NK-92 treated with Interleukin-12 subunit alpha and Interleukin-12 subunit beta, amount 100 ng/mL, for 24 hours (cell line): ENCODE data around the gene PHC2.
"Not testable (repeated sequence)": the region's sequence is repeated elsewhere in the genome, so short reads cannot be mapped to it uniquely, and the experiment has no call there.

ENCODE experiments used
- DNase-seq: peaks from one replicate; lab custom pipeline; 2025; lab: John Stamatoyannopoulos, UW

PHC2 gene

DNA sequence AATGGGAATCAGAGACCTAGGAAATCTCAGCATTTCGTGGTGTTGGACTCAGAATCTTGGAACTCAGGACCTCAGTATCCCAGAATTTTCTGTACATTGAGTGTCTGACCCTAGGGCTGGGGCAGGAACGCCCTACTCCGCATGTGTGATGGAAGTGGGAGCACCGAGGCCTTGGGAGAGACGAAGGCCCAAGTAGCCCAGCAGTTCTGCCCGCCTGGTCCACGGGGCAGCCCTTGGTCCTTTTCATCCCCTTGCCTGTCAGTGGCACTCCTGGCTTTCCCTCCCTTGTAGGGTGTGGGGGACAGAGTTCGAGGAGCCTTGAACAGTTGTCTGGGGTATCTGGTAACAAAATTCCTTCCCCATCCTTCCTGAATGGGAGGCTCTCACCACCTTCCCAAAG lies 120.2 kb downstream of the PHC2 start:
- no peak for DNase-seq

DNA sequence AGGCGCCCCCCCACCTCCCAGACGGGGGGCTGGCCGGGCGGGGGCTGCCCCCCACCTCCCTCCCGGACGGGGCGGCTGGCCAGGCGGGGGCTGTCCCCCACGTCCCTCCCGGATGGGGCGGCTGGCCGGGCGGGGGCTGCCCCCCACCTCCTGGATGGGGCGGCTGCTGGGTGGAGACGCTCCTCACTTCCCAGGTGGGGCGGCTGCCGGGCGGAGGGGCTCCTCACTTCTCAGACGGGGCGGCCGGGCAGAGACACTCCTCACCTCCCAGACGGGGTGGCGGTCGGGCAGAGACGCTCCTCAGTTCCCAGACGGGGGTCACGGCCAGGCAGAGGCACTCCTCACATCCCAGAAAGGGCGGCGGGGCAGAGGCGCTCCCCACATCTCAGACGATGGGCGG lies 121.5 kb downstream of the PHC2 start:
- not testable (repeated sequence) for DNase-seq

DNA sequence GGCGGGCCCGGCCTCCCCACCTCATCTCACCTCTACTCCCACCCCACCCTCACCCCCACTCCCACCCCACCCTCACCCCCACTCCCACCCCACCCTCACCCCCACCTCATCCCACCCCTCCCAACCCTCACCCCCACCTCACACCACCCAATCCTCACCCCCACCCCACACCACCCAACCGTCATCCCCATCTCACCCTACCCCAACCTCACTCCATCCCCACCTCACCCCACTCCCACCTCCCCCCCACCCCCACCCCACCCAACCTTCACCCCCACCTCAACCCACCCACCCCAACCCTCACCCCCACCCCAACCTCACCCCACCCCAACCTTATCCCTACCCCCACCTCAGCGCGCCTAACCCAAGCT lies 123.4 kb downstream of the PHC2 start:
- no peak for DNase-seq

DNA sequence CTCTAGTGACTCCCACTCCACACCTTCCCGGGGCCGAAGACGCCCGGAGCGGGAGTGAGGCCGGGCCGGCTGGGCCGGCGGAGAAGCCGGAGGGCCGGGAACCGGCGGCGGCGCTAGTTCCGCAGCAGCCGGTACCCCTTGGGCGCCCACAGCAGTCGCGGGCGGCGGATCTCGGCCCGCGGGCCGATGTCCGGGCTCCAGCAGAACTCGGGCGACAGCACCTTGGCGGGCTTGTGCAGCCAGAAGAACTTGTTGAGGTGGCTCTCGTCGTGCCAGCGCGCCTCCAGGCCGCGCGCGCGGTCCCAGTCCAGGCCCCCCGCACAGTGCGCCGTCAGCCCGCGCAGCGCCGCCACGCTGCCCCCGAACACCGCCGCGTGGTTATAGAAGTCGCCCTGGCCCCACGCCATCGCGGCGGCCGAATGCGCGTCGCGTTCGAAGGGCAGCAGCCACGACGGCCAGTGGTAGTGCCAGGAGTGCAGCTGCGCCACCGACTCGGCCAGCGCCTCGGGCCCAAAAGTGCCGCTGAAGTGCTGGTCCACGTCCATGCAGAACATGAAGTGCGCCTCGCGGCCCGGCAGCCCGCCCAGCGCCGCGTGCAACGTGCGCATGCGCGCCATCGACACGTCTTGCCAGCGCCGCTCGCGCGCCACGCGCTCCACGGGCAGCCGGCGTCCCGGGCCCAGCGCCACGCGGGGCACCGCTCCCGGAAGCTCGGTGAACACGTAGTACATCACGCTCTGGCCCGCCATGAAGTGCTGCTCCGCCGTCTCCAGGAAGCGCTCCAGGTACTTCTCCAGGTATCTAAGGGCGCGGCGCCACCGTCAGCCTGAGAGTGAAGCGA lies 124.0 kb downstream of the PHC2 start:
- no peak for DNase-seq

DNA sequence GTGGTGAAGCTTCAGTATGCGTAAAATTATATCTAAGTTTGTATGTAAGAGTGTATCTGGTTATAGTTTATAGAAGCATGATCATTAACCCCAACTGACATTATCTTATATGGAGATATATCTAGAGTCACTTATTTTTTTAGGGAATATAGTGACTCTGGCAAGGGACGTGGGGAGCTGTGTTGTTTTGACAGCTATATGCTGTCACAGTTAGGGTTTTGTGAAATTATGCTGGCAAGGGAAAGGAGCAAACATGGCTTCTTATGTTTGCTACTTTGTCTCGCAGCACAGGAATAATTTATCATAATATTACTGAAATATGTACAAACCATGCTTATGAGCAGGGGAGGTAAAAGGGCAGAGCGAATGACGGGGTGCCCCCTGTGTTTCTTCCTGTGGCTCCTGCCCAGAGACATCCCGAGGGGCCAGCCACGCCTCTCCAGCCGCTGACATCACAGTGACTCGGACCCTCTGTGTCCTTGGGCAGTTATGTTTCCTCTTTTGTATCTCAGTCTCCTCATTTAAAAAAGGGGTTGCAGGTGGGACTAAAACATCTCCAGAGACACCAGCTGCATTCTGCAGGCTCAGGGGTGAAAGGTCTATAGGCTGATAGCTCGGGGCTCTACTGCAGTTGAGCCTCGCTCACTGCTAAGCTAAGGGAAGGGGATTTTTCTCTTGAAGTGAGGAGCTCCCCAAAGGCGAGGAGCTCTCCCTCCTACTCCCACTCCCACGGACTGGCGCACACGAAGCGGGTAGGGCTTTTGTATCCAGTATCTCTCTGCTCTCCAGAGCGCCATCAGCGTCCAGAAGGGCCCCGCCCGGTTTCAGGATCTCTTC lies 124.9 kb downstream of the PHC2 start:
- no peak for DNase-seq

DNA sequence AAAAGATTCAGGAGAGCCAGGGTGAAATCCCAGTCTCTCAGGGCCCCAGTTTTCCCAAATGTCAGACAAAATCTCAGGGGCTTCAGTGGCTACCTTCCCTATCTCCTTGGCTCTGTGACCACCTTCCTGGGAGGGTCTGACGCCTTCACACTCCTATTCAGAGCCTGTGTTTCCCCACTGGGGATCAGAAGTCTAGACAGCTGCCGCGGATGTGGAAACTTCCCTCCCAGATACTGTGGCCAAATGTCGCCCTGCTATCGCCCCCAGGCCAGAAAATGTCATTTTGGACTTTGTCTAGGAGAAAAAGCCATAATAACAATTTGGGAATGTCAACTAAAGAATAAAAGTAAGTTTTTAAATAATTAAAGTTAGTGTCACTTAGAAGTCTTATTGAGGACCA lies 125.9 kb downstream of the PHC2 start:
- DNase-seq: no peak

DNA sequence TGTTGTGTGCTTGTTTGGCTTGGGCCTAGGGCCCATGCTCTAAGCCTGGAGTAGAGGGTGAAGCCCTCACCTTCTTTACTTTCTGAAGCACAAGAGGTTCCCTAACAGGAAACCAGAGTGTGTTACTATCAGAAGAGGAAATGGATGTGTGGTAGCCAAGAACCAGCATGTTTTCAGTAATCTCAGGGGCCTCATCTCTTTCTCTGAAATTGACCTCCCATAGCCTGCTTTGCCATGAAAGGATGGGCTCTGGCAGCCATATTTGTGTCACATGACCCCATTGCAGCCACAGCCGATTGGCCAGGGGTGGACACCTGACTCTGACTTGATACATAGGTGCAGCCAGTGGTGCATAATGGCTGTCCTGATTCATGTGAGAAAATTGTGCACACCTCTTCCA lies 128.6 kb downstream of the PHC2 start:
- DNase-seq: no peak

DNA sequence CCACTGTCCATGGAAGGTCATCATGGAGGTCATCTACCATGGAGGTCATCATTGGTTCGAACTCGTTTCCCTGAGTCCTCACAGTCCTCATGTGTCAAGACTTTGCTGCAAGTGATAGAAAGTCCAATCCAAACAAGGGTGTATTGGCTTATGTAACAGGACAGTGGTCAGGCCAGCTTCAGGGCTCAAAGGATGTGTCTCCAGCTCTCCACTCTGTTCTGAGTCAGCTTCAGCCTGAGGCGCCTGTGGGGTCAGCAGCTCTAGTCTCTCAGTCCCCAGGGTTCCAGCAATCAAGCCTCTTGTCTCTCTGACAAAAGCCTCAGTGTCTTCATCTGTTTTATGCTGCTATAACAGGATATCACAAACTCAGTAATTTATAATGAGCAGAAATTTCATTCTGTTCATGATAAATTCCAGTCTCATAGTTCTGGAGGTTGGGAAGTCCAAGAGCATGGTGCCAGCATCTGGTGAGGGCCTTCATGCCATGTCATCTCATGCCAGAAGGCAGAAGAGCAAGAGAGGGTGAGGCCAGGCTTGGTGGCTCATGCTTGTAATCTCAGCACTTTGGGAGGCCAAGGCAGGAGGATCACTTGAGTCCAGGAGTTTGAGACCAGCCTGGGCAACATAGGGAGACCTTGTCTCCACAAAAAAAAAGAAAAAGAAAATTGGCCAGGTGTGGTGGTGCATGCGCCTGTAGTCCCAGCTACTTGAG lies 129.5 kb downstream of the PHC2 start:
- no peak for DNase-seq

DNA sequence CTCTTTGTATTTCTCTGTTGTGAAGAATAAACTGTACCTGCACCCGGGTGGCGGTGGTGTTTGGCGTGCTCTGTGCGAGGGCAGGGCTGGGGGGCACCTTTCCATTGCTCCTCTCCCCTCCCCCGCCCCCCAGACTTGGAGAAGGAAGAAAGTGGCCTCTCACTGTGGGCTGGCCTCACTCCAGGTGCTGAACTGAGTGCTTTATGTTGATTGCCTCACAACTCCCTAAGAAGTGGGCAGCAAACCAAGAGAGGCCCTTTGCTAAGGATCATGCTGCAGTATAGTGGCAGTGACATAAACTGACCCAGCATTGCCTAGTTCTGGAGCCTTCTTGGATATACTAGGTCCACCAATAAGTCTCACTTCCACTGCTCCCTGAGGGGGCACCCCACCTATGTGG lies 130.2 kb downstream of the PHC2 start:
- DNase-seq: no peak

DNA sequence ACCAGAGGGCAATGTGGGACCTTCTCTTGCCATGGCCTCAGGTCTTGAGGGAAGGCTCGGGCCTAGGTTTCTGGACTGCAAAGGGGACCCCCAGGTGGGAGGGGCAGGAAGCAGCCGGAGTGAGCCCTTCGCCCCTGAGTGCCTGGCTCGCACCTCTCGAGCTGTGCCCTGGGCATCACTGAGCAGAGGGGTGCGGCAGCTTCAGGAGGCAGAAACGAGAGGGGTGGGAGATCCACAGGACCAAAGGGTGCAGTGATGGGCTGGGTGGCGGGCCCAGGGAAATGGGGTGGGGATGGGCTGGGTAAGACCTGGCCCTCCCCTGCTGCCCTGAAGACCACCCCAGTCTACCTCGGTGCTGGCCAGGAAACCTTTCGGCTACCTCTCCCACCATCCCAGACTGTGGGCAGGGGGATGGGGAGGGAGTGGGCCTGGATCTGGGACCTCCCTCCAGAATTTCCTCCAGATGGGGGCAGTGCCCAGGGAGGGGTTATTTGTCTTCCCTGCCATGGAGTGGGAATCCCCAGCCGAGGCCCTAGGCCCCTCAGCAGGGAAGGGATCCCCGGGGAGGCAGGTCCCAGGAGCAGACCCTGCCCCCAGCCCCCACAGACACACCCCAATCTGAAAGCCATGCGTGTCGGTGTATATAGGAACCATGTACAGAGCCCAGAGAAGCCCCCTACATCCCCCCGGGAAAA lies 131.3 kb downstream of the PHC2 start:
- no peak for DNase-seq

DNA sequence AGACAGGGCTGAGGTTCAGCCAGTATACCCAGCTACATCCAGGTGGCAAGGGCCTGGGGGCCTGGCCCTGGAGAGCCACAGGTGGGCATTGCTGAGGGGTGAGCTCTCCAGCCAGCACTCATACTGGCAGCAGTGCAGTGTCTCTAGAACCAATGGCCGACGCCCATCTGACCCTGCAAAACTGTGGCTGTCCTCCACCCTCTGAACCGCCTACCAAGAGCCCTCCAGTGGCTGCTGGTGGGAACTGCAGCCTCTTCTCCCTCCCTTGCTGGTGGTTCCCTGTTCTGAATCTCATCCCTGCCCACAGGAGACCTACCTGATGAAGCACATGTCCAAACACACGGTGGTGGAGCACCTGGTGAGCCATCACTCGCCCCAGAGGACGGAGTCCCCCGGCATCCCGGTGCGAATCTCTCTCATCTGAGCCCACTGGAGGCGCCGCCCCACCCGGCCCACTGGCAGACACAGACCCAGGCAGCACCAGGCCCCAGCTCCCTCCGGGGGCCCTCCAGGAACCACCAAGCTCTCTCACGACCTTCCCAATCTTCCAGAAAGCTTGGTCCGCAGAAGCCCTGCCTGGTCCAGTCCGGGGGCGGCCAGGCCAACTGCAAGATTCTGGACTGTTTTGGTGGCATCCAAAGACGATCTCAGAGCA lies 132.1 kb downstream of the PHC2 start:
- DNase-seq: peak; percentile 36

DNA sequence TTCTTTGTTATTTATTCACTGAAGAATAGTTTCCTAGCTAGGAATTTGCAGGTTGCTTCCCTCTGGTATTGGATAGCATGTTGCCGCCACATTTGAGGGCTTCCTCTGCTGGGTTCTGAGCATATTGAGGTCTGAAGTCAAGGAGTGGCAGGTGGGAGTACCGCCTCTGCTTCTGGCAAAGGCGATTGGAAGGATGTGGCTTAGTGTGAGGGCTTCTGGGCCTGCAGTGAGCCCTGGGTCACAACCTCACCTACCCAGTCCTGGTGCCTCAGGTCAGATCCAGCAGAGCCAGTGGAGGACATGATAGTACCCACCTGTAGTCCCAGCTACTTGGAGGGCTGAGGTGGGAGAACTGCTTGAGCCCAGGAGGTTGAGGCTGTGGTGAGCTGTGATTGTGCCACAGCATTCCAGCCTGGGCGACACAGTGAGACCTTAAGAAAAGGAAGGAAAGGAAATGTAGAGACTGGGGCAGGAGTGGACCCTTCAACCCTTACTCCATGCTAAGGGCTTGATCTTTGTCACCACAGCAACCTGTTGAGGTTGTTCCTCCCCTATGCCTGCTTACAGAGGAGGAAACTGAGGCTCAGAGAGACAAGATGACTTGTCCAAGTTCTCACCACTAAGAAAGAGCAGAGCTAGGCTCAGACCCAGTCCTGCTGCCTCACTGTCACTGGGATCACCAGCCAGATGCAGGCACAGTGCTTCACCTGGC lies 132.8 kb downstream of the PHC2 start:
- DNase-seq: no peak

DNA sequence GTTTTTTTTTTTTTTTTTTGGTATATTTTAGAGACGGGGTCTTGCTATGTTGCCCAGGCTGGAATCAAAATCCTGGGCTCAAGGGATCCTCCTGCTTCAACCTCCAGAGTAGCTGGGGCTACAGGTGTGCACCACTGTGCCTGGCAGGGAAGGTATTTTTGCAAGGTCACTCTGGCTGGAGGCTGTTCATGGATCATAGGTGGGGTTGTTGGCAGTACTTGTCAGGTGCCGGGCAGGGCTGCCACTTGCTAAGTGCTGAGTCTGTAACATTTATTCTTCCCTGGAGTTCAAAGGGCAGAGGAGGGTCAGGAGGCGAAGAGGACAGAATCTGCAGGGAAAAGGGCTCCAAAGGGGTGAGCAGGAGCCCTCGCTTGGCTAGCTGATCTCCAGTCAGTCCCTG lies 134.1 kb downstream of the PHC2 start:
- DNase-seq: no peak

DNA sequence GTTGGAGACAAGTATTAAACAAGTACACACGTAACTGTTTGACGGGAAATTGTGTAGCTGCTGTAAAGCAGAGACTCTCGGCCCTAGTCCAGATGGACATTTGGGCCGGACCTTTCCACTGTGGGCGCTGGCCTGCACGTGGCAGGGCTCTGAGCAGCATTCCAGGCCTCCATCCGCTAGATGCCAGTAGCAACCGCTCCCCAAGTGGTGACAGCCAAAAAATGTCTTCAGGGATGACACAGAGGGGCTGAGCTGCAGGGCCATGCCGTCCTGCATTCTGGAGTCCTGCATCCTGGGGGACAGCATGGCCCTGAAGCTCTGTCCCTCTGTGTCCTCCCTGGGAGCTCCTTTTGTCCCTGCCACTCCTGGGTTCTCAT lies 134.8 kb downstream of the PHC2 start:
- no peak for DNase-seq

DNA sequence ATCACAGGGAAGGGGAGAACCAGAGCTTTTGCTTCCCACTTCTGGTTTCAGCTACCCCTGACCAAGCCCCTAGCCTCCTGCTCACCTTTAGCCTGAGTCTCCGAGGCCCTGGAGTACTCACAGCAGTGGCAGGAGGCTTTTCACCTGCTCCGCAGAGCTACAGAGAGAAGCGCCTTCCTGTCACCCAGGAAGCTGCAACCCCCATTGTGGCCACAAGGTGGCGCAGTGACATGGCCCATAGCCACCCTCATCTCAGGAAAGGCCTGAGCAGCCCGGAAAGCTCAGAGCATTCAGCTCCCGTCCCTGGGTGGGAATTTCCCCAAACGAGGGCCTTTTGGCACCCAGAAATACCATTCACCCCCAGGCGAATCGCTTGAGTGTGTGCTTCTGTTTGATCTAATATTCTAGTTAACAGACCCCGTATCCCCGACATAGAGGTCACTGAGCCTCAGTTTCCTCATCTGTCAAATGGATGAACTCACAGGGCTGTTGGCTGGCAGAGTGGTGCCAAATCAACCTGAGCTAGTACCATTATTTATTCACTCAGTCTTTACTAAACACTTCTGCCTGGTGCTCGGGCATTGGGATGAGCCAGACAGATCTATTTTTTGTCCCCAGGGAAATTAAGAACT lies 135.3 kb downstream of the PHC2 start:
- peak; percentile 62 for DNase-seq

DNA sequence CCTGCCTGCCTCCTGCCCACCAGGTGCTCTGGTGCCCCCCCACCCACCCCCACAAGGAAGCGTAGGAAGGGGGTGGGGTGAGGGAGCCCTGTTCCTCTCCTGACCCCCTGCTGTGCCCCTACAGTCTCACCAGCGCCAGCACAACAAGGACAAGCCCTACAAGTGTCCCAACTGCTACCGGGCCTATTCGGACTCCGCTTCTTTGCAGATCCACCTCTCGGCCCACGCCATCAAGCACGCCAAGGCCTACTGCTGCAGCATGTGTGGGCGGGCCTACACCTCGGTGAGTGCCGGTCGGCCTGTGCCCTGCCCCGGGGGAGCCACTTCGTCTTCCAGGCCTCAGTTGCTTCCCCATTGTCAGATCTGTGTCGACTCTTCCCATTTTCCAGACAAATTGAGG lies 135.9 kb downstream of the PHC2 start:
- no peak for DNase-seq

DNA sequence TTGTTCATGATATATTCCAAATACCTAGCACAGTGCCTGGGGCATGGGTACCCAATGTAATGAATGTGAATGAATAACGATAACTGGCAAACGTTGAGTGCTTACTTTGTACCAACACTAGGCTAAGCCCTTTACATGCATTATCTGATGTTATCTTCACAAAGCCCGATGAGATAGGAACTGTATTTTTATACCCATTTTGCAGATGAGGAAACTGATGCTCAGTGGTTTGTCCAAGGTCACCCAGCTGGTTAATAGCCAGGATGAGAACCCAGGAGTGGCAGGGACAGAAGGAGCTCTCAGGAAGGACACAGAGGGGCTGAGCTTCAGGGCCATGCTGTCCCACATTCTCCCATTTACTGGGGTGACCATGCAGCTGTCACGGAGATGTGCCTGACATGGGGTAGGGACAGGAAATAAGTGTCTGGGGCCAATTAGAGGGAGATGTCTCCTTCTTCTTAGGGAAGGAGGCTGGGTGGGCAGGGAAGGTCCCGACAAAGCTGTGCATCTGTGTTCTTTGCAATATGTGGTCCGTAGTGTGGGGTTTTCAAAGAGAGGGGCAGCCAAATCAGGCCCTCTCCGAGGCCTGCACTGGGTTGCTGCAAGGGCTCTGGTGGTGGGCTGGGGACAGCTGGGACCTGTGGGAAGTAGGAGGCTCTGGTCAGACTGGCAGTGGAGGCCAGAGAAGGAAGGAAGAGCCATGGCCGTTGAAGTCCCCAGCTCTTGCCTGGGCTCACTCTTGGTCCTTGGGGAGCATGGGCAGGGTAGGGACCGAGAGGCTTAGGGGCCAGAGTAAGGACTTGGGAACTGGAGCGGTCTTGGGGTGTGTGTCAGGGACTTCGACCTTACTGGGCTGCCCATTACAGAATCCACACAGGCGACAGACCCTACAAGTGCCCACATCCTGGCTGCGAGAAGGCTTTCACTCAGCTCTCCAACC lies 136.6 kb downstream of the PHC2 start:
- DNase-seq: no peak

DNA sequence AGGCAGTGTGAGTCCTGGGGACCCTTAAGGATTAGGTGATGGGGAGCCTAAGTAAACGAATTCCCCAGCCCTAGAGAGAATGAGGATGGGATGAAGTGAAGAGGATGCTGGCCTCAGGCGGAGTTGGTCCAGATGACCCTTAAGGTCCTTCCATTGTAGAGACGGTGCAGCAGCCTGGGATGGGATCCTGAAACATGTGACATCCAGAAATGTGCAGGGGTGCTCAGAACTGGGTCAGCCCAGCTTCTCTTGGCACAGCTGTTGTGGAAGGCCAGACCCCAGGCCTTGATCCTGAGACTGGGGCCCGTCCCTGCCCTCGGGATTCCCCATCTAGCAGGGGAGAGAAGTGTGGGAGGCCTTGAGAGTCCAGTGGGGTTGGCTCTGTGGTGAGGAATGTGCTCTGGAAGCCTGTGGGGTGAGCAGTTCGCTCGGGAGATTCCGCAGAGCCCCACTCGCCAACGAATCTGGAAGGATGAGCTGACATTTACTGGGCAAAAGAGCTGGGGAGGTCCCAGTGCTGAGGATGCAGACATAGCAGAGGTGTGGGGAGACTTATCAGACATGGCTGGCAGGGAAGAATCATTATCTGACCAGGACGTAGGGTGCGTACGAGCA lies 138.1 kb downstream of the PHC2 start:
- DNase-seq: no peak

DNA sequence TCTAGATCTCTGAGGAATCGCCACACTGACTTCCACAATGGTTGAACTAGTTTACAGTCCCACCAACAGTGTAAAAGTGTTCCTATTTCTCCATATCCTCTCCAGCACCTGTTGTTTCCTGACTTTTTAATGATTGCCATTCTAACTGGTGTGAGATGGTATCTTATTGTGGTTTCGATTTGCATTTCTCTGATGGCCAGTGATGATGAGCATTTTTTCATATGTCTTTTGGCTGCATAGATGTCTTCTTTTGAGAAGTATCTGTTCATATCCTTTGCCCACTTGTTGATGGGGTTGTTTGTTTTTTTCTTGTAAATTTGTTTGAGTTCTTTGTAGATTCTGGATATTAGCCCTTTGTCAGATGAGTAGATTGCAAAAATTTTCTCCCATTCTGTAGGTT lies 140.3 kb downstream of the PHC2 start:
- not testable (repeated sequence) for DNase-seq
